ENCODE results near the gene RALGAPA2.
"Not testable (repeated sequence)": the region's sequence is repeated elsewhere in the genome, so short reads cannot be mapped to it uniquely, and the experiment has no call there.

RALGAPA2 gene

GRCh38 chr20:20363799-20364592, 348.4 kb downstream of the RALGAPA2 start:
- DNase-seq = no peak

- no peak for DNase-seq
These were observed 349.0 kb downstream of the RALGAPA2 start for GRCh38 chr20:20363434-20363798.

- no peak for DNase-seq
These were observed 349.5 kb downstream of the RALGAPA2 start for GRCh38 chr20:20362774-20363433.

- DNase-seq = peak; percentile 9 to 43
These were observed 352.0 kb downstream of the RALGAPA2 start for GRCh38 chr20:20360464-20360863.

DNA sequence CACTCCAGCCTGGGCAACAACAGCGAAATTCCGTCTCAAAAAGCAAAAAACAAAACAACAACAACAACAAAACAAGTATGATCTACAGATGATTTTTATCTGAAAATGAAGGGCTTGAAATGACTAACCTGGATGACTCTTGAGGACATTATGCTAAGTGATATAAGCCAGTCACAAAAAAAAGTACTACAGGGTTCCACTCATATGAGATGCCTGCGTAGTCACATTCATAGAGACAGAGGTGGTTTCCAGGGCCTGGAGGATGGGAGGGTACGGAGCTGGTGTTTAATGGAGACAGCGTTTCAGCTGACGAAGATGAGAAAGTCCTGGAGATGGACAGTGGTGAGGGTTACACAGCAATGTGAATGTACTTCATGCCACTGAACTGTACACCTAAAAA, 352.8 kb downstream of the RALGAPA2 start:
- no peak for DNase-seq

DNA sequence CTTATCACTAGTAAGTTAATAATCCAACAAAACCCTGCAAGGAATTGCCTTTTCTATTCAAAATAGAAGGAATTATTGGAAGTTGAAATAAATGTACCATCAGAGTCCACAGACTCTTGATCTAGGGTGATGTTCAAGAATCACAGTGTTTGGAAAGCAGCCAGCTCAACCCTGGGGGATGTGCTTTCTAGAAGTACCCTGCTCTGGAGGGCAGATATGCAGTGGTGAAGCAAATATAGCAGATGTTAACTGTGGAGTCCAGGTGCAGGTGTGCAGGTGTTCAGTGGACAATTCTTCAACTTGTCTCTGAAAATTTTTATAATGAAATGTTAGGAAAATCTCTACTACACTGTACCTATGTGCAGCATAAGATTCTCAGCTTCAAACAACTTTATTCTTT, 353.6 kb downstream of the RALGAPA2 start:
- DNase-seq = no peak

GRCh38 chr20:20355503-20355902, 356.9 kb downstream of the RALGAPA2 start:
- not testable (repeated sequence) for DNase-seq

DNA sequence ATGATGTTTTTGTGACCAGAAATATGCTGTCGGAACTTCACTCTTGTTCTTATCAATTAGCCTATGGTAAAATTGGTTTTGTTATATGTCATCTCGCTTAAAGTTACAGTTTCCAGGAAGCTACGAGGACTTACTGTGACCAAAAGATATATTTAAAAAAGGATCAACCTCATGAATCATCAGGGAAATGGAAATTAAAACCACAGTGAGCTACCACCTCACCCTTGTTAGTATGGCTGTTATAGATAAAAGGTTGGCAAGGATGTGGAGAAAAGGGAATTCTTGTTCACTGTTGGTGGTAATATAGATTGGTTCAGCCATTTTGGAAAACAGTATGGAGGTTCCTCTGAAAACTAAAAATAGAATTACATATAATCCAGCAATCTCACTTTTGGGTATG, 358.9 kb downstream of the RALGAPA2 start:
- DNase-seq = no peak

DNA sequence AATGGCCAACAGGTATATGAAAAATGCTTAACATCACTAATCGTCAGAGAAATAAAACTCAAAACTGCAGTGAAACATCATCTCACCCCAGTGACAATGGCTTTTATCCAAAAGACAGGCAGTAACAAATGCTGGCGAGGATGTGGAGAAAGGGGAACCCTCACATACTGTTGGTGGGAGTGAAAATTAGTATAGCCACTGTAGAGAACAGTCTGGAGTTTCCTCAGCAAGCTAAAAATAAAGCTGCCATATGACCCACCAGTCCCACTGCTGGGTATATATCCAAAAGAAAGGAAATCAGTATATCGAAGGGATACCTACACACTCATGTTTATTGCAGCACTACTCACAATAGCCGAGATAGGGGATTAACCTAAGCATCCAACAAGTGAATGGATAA, 368.0 kb downstream of the RALGAPA2 start:
- no peak for DNase-seq

DNA sequence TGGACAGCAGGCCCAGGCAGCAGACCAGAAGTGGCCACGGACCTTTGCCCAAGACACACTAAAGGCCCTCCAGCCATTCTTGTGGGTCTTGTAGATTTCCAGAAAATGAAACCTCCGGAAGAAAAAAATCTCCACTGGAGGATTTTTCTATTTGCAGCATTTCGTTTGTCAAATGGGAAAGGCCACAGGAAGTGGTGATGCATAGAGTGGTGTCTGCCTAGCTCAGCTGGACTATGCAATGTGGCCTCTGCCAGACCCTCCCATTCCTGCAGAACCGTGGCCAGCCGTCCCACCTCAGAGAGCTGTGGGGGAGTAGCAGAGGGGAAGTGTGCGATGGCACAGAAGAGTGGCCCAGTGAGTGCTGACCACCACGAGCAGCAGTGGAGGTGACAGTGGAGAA, 368.5 kb downstream of the RALGAPA2 start:
- no peak for DNase-seq
